GM03348 (cell line): Measurements from ENCODE around the gene CREBL2.
"Not testable (repeated sequence)": the region's sequence is repeated elsewhere in the genome, so short reads cannot be mapped to it uniquely, and the experiment has no call there.

ENCODE experiments used
- DNase-seq: peaks from one replicate; pipeline ENCODE4 v3.0.0; 2012; ENCODE audit warnings: low spot score

Gene CREBL2

GRCh38 chr12:12598864-12599263, 12.8 kb upstream of the CREBL2 start:
- no peak for DNase-seq

GRCh38 chr12:12599750-12600643, 11.7 kb upstream of the CREBL2 start:
- DNase-seq, result no peak

- DNase-seq, result no peak
Measured at GRCh38 chr12:12600659-12601058, 11.0 kb upstream of the CREBL2 start.

- DNase-seq, result no peak
Measured at GRCh38 chr12:12604740-12605139, 6.9 kb upstream of the CREBL2 start.

- peak; percentile 34 for DNase-seq
Measured at GRCh38 chr12:12606781-12607589, 4.7 kb upstream of the CREBL2 start.

- DNase-seq, result no peak
Measured at GRCh38 chr12:12608557-12608957, 3.1 kb upstream of the CREBL2 start.

GRCh38 chr12:12609692-12610091, 2.0 kb upstream of the CREBL2 start:
- DNase-seq, result no peak

GRCh38 chr12:12610711-12611110, 965 bp upstream of the CREBL2 start:
- no peak for DNase-seq

- DNase-seq, result peak; percentile 69
Measured at GRCh38 chr12:12612358-12612757, 682 bp downstream of the CREBL2 start.

GRCh38 chr12:12613344-12613743, 1.7 kb downstream of the CREBL2 start:
- no peak for DNase-seq

GRCh38 chr12:12614342-12614741, 2.7 kb downstream of the CREBL2 start:
- no peak for DNase-seq

- no peak for DNase-seq
Measured at GRCh38 chr12:12616512-12617310, 5.0 kb downstream of the CREBL2 start.

- DNase-seq, result not testable (repeated sequence)
Measured at GRCh38 chr12:12618064-12618463, 6.4 kb downstream of the CREBL2 start.

- no peak for DNase-seq
Measured at GRCh38 chr12:12620730-12621315, 9.1 kb downstream of the CREBL2 start.

GRCh38 chr12:12622418-12622817, 10.7 kb downstream of the CREBL2 start:
- DNase-seq, result no peak

GRCh38 chr12:12624498-12624992, 12.9 kb downstream of the CREBL2 start:
- DNase-seq, result no peak

GRCh38 chr12:12626471-12626870, 14.8 kb downstream of the CREBL2 start:
- no peak for DNase-seq

GRCh38 chr12:12627308-12627827, 15.7 kb downstream of the CREBL2 start:
- DNase-seq, result no peak

- peak; percentile 11 for DNase-seq
Measured at GRCh38 chr12:12628013-12628412, 16.3 kb downstream of the CREBL2 start.

GRCh38 chr12:12630850-12631249, 19.2 kb downstream of the CREBL2 start:
- no peak for DNase-seq

GRCh38 chr12:12635651-12636050, 24.0 kb downstream of the CREBL2 start:
- DNase-seq, result no peak
